Endothelial cell of umbilical vein (primary cell): ENCODE measurements around the gene COL28A1.

Experiments used
- CTCF ChIP-seq, 2 donors: IDR thresholded peaks; 1 replicate in 1 of 2; 2 replicates in 1 of 2; pipeline ENCODE4 v1.5.1; 2011; ENCODE audit warnings: low read length in 2 of 2, mild to moderate bottlenecking in 2 of 2, moderate library complexity in 2 of 2, control low read depth in 1 of 2, inconsistent platforms in 1 of 2, low read depth in 1 of 2; ENCODE audit not compliant: insufficient read depth in 1 of 2; ENCODE audit errors: extremely low read depth in 1 of 2
- POLR2A ChIP-seq: IDR thresholded peaks from 2 replicates; pipeline ENCODE4 v1.6.1; 2012; ENCODE audit warnings: low read depth, mild to moderate bottlenecking, control low read depth, low read length

- TF ChIP-seq CTCF (IDR thresholded peaks at IDR 0.05; ENCODE audit: extremely low read depth in 1 of 2, insufficient read depth in 1 of 2, low read depth in 1 of 2, low read length in 2 of 2) (no peak), POLR2A (no peak)
Measured at GRCh38 chr7:7584653-7585052, 49.0 kb upstream of the COL28A1 start.
